Parathyroid adenoma (tissue), 2 donors: ENCODE data around the gene SRBD1.

ENCODE experiments used
- H2AFZ ChIP-seq: fragments of 300-600 bp; sonication (generic); one replicate; pipeline ENCODE4 v1.7.0; 2017; ENCODE audit warnings: antibody characterized with exemption, mild to moderate bottlenecking
- H3K27ac ChIP-seq: fragments of 300-600 bp; sonication (generic); one replicate; pipeline ENCODE4 v1.7.0; 2017
- H3K27me3 ChIP-seq: fragments of 300-600 bp; sonication (generic); one replicate; pipeline ENCODE4 v1.7.0; 2017; ENCODE audit warnings: low read length; ENCODE audit not compliant: control insufficient read depth, insufficient read depth
- H3K36me3 ChIP-seq: fragments of 300-600 bp; sonication (generic); one replicate; pipeline ENCODE4 v1.7.0; 2017; ENCODE audit warnings: low read length; ENCODE audit not compliant: control insufficient read depth, insufficient read depth
- H3K4me1 ChIP-seq: fragments of 300-600 bp; sonication (generic); one replicate; pipeline ENCODE4 v1.7.0; 2017; ENCODE audit warnings: control low read depth
- H3K4me2 ChIP-seq: fragments of 300-600 bp; sonication (generic); one replicate; pipeline ENCODE4 v1.7.0; 2017; ENCODE audit warnings: low read length
- H3K4me3 ChIP-seq: fragments of 300-600 bp; sonication (generic); one replicate; pipeline ENCODE4 v1.7.0; 2017; ENCODE audit warnings: low read depth, low read length
- H3K79me2 ChIP-seq: fragments of 300-600 bp; sonication (generic); one replicate; pipeline ENCODE4 v1.7.0; 2017; ENCODE audit warnings: control low read depth
- H3K9ac ChIP-seq: fragments of 300-600 bp; sonication (generic); one replicate; pipeline ENCODE4 v1.7.0; 2017; ENCODE audit warnings: mild to moderate bottlenecking
- H3K9me3 ChIP-seq: fragments of 300-600 bp; sonication (generic); one replicate; pipeline ENCODE4 v1.7.0; 2017; ENCODE audit warnings: low read length; ENCODE audit not compliant: control insufficient read depth
- CTCF ChIP-seq: fragments of 300-600 bp; sonication (generic); IDR thresholded peaks from one replicate; pipeline ENCODE4 v1.7.0; 2017; ENCODE audit warnings: antibody characterized with exemption, mild to moderate bottlenecking
- donor health status: primary hyperparathyroidism.

Gene SRBD1

GRCh38 chr2:45568935-45569334 lies 42.1 kb downstream of the SRBD1 start:
- no peak overlapping the region for H3K27ac ChIP-seq
- TF ChIP-seq CTCF = no peak
- no peaks in the 10 kb centered on the region for H3K36me3 ChIP-seq

GRCh38 chr2:45567974-45568789 lies 42.9 kb downstream of the SRBD1 start:
- H3K4me3 ChIP-seq = peak overlapping the region; percentile 3
- H3K9me3 ChIP-seq = no peaks in the 10 kb centered on the region
- no peak overlapping the region for H3K4me2 ChIP-seq
- no peaks in the 10 kb centered on the region for H3K36me3 ChIP-seq
- peaks cover 10% of the 10 kb centered on the region for H3K79me2 ChIP-seq
- no peak overlapping the region for H3K9ac ChIP-seq
- TF ChIP-seq CTCF = no peak
- peak overlapping the region; percentile 29 for H3K27ac ChIP-seq
- no peak overlapping the region for H2AFZ ChIP-seq
- H3K27me3 ChIP-seq = no peaks in the 10 kb centered on the region
- peaks cover 4% of the 10 kb centered on the region for H3K4me1 ChIP-seq

More at GRCh38 chr2:45568935-45569334, 42.1 kb downstream of the SRBD1 start:
- H3K9ac ChIP-seq = no peak overlapping the region
- H3K4me3 ChIP-seq = no peak overlapping the region
- peaks cover 11% of the 10 kb centered on the region for H3K4me1 ChIP-seq
- peaks cover 4% of the 10 kb centered on the region for H3K79me2 ChIP-seq
- H3K4me2 ChIP-seq = no peak overlapping the region
- no peak overlapping the region for H2AFZ ChIP-seq
- H3K27me3 ChIP-seq = no peaks in the 10 kb centered on the region
- no peaks in the 10 kb centered on the region for H3K9me3 ChIP-seq

- Histone ChIP-seq H3K9ac (no peak overlapping the region), H3K27me3 (no peaks in the 10 kb centered on the region), H3K4me3 (peak overlapping the region; percentile 3), H3K79me2 (peaks cover 10% of the 10 kb centered on the region), H3K4me2 (no peak overlapping the region), H3K36me3 (no peaks in the 10 kb centered on the region), H3K9me3 (no peaks in the 10 kb centered on the region), H3K4me1 (peaks cover 2% of the 10 kb centered on the region), H2AFZ (no peak overlapping the region), H3K27ac (no peak overlapping the region)
- TF ChIP-seq CTCF = no peak
Observed at GRCh38 chr2:45567288-45567963, 43.6 kb downstream of the SRBD1 start.

- Histone ChIP-seq H2AFZ (no peak overlapping the region), H3K36me3 (no peaks in the 10 kb centered on the region), H3K9ac (no peak overlapping the region), H3K4me2 (no peak overlapping the region), H3K4me1 (no peaks in the 10 kb centered on the region), H3K27me3 (no peaks in the 10 kb centered on the region), H3K27ac (no peak overlapping the region), H3K79me2 (peaks cover 8% of the 10 kb centered on the region), H3K4me3 (no peak overlapping the region), H3K9me3 (no peaks in the 10 kb centered on the region)
- TF ChIP-seq CTCF = no peak
Observed at GRCh38 chr2:45559436-45559835, 51.6 kb downstream of the SRBD1 start.
